GM21381 (cell line): ENCODE data around the gene IQGAP1.

ENCODE experiments used
- ATAC-seq: cut with Tn5 transposase; IDR thresholded peaks from one replicate; pipeline ENCODE4 v1.9.1; 2021; ENCODE audit warnings: mild to moderate bottlenecking, moderate library complexity; ENCODE audit not compliant: unreplicated experiment

IQGAP1 gene

DNA sequence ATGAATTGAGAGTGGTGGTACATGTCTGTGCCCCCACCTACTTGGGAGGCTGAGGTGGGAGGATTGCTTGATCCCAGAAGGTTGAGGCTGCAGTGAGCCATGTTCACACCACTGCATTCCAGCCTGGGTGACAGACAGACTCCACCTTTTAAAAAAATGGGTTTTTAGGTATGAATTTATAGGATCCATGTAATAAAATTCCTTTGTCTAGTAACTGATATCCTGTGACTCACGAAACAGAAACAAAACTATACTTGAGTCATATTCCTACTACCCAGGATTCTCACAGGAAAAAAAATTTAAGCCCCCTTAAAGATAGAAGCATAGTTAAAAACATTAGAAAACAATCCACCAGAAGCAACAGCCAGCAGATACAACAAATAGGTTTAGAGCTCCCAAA is 131.6 kb downstream of the IQGAP1 start:
- no peak for ATAC-seq

DNA sequence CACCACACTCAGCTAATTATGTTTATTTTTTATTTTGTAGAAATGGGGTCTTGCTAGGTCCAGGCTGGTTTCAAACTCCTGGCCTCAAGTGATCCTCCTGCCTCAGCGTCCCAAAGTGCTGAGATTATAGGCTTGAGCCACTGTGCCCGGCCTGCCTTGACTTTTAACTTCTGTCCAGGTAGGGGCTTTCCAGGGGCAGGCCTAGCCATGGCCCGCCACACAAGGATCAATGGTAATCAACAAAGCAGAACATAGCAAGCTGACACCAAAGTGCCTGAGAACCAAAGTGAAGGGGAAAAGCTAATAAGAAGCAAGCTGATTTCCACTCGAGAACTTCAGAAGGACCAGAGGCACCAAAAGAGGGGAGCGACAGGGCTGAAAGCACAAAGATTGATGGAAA is 132.3 kb downstream of the IQGAP1 start:
- ATAC-seq: no peak

DNA sequence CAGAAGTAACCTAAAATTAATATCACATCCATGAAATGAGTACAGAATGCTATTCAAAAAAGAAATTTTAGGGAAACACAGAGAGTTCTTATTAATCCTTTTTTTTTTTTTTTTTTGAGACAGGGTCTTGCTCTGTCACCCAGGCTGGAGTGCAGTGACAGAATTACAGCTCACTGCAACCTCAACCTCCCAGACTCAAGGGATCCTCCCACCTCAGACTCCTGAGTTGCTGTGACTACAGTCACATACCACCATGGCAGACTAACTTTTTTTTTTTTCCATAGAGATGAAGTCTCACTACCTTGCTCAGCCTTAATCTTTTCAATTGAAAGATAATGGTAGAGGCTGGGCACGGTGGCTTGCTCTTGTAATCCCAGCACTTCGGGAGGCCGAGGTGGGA is 135.3 kb downstream of the IQGAP1 start:
- no peak for ATAC-seq

DNA sequence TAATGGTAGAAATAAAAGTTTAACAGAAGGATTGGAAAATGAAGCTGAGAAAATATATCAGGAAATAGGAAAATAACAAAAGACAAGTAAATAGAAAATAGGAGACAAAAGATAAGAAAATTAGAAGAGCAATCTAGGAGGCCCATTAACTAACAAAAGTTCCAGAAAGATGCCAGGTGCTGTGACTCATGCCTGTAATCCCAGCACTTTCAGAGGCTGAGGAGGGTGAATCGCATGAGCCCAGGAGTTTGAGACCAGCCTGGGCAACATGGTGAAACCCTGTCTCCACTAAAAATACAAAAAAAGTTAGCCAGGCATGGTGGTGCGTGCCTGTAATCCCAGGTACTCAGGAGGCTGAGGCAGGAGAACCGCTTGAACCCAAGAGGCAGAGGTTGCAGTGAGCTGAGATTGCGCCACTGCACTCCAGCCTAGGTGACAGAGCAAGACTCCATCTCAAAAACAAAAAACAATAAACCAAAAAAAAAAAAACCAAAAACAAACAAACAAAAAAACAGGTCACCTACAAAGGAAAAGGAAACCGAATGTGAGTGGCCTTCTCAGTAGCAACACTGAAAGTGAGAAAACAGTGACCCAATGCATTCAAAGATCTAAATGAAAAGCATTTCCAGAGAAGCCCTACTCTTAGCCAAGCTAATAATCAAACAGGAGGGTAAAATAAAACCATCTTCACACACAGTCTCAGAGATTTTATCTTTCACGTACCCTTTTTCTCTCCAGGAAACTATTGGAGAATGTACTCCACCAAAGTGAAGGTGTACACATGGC is 136.2 kb downstream of the IQGAP1 start:
- peak; percentile 60 for ATAC-seq

DNA sequence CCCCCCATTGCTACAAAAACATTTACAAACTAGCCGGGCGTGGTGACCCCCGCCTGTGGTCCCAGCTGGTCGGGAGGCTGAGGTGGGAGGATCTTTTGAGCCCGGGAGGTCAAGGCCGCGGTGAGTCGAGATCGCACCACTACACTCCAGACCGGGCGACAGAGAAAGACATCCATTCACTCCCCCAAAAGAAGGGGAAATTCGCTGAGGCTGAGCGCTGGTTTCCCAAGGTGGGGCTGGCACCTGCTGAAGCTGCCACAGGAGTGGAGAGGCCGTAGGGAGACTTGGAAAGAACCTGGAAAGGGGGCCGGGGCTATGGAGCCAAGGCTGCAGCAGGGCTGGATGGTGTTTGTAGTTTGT is 140.9 kb downstream of the IQGAP1 start:
- no peak for ATAC-seq

DNA sequence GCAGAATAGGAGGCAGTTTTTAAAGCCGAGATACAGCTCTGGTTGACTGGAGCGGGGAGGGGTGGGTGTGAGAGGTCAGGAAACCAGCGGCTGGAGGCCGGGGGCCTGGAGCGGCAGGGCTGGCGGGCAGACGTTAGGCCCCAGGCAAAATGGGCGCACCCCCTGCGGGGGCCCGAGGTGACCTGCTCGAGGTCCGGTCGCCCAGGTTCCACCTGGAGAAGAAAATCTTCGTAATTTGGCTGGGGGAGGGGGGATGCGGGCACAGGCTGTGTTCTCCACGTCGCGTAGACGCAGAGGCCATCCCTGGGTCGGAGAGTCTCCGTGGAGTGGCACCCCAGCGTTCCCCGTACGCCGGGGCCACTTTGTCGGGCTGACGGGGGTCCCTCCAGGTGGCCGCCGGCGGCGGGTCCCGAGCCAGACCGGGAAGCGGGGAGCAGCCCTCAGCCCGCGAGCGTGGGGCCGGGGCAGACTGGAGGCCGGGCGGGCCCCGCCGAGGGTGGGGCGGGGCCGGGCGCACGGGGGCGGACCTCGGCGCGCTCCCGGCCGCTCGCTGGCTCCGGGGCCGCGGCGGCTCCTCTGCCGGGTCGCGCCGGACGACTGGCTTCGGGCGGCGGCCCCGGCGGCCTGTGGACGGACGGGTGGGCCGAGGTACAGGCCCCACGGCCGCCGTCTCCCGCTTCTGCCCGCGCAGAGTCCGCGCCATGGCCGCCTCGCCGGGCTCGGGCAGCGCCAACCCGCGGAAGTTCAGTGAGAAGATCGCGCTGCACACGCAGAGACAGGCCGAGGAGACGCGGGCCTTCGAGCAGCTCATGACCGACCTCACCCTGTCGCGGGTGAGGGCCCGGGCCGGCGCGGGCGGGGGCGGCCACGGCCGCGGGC is 141.6 kb downstream of the IQGAP1 start, which contains the start of gene CRTC3:
Gene CRTC3 (plus strand): TSS at position 553 of the 879 bp plus-strand sequence. CDS start 149 bp downstream, at position 702.
- ATAC-seq: peak; percentile 82

DNA sequence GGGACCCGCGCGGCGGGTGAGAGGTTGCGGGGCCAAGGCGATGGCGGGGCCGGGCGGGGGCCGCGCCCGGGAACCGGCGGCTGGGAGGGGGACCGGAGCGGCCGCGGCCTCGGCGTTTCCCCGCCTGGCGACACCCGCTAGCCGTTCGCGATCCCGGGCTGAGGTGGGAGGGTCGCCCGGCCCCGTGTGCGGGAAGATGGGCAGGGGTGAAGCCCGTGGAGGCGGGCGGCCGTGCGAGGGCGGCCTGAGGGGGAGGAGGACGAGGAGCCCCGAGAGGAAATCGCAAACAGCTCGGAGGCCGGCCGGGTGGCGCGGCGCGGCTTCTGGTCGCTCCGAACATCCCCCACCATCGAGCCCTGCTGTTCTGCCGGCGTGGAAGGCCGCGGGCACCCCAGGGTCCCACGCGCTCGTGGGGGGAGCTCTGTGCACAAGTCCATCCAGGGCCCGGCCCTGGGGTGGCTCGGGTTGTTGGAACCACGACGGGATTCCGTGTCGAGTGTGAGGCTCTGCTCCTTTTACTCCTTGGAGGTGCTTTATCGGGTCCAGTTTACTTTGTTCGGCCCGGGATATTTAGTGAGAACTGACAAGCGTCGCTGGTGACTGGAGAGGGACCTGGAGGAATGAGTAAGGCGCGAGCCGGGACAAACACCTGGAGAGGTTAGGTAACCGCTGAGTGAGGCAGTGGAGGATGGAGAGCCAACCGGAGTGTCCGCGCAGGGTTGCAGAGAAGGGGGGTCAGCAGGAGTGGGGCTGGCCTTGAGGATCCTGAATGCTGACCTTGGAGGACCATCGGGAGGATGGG is 142.4 kb downstream of the IQGAP1 start:
- peak; percentile 32 for ATAC-seq

DNA sequence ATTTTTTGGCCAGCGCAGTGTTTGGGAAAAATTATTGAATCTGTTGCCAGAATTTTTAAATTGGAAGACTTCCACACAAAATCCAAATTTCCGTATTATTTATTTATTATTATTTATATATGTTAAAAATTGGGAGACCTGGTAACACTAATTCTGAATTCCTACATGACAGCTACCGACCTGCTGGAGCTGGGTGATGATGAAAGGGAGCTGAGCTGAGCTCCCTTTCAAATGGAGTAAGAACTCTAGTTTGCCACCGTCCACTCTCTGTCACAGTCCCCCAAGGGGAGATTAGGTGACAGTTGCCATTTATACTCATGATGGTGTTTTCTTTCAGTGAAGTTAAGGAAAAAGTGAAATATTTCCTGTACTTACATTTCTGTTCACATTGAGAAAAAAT is 143.1 kb downstream of the IQGAP1 start:
- no peak for ATAC-seq

DNA sequence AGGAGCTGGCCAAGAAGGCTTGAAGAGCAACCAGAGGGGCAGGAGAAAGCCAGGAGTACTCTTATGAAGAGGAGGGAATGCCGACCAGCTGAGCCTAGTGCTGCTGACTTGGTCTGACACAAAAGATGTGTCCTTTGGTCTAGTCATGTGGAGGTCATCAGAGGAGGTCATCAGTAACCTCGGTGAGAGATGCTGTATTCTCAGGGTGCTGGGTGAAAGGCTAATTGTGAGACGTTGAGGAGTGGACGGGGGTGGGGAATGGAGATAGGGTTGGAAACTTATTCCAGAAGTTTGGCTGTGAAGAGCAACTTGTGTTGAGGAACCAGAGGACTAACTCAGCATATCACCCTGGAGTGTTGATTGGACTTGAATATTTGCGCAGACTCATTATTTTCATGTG is 147.2 kb downstream of the IQGAP1 start:
- ATAC-seq: no peak

DNA sequence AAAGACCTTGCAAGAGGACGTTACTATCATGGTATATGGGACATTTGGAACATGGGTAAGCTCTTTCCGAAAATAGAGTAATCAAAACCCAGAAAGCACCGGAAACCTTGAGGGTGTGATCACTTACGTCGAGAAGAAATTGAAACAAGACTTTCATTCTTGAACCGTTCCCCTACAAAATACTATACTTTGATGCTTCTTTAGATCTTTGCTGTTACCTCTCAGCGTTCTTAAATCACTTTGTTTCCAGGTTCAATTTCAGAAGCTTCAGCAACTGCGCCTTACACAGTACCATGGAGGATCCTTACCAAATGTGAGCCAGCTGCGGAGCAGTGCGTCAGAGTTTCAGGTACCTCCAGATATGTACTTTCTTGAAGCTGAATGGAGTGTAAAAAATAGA is 151.7 kb downstream of the IQGAP1 start:
- no peak for ATAC-seq

DNA sequence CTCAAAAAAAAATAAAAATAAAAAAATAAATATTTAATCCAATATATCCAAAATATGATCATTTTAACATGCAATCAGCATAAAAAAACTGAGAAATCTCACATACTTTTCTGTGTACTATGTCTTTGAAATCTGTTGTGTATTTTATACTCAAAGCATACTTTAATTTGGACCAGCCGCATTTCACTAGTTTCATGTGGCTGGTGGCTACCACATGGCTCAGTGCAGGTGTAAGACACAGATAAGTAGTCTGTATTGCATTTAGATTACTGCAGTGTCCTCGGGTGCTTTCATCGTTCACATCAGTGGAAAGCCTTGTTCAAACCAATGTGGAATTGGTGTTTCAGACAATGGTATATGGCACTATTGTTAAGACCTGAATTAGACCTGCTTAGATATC is 152.7 kb downstream of the IQGAP1 start:
- no peak for ATAC-seq

DNA sequence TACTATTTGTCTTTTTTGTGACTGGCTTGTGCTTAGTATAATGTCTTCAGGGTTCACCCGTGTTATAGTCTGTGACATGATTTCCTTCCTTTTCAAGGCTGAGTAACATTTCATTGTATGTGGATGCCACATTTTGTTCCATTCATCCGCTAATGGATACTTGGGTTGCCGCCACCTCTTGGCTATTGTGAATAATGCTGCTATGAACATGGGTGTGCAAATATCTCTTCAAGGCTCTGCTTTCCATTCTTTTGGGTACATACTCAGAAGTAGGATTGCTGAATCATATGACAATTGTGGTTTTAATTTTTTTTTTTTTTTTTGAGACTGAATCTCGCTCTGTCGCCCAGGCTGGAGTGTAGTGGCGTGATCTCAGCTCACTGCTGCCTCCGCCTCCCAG is 157.1 kb downstream of the IQGAP1 start:
- no peak for ATAC-seq

DNA sequence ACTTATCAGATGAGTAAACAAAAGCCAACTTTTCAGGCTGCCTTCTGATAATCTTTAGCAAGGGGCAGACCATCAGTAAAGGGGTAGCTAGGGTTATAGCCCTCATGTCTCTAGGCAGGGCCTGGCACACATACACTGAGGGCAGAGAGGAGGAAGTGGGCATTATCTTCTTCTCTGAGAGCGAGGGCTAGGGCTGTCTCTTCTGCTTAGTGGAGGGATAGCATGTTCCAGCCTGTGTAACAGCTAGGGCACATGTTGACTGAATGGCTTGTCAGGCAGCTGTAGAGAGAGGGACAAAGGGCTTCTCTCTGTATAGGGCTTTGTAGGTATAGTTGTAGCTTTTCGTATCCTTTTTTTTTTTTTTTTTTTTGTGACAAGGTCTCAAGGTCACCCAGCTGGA is 159.5 kb downstream of the IQGAP1 start:
- ATAC-seq: no peak

DNA sequence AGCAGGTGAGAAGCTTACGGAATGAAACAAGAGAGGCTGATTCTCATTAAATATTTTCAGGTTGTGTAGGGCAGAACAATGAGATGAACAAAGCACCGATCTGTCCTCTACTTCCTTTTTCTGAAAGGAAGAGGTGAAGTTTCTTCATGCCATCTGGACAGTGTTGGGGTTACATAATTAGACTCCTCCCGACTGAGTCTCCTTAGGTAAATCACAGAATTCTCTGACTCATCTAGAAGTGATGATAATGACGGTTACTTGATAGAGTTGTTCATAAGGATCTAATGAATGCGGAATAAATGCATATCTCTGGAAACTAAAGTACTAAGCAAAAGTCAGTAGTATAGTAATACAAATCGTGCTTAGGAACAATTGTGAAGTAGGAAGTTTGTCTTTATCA is 162.9 kb downstream of the IQGAP1 start:
- ATAC-seq: peak; percentile 64
